ENCODE data around the gene ADAP1.

DNA sequence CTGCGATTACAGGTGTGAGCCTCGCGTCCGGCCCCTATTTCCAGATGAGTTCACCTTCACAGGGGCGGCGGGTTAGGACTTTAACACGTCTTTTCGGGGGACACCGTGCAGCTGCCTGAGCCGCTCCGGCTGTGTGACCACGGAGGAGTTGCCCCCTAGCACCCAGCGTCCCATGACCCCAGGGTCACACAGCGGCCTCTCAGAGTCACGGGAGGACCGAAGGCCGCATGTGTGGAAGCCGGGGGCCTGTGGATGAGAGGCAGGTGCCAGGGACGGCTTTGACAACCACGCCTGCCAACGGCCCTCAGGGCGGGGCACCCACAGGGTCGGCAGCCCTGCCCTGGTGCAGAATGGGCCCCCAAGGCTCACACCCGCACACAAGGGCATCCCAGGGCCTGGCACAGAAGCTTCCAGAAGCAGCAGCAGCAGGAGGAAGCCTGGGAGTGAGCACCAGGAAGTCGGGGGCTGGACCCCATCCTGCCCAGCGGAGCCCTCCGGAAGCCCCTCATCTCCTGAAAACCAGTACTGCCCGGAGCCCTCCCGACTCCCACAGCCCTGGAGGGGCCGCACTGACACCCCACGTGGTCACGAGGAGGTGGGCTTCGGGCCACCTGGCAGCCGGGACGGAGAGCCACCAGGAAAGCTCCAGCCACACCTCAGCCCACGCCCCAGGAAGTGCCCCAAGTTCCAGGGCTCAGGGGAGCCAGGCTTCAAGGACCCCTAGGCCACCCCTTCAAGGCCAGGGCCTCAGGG, 32.7 kb downstream of the ADAP1 start:
- TF ChIP-seq, protein P1, sequence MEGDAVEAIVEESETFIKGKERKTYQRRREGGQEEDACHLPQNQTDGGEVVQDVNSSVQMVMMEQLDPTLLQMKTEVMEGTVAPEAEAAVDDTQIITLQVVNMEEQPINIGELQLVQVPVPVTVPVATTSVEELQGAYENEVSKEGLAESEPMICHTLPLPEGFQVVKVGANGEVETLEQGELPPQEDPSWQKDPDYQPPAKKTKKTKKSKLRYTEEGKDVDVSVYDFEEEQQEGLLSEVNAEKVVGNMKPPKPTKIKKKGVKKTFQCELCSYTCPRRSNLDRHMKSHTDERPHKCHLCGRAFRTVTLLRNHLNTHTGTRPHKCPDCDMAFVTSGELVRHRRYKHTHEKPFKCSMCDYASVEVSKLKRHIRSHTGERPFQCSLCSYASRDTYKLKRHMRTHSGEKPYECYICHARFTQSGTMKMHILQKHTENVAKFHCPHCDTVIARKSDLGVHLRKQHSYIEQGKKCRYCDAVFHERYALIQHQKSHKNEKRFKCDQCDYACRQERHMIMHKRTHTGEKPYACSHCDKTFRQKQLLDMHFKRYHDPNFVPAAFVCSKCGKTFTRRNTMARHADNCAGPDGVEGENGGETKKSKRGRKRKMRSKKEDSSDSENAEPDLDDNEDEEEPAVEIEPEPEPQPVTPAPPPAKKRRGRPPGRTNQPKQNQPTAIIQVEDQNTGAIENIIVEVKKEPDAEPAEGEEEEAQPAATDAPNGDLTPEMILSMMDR (IDR thresholded peaks at IDR 0.05): no peak
- TF ChIP-seq EP300 (IDR thresholded peaks at IDR 0.05) (no peak), POLR2A (IDR thresholded peaks at IDR 0.05) (no peak)

Data from gastroesophageal sphincter (tissue), 3 donors.